Gastroesophageal sphincter (tissue), 4 donors: ENCODE data around the gene ARFIP2. TPM values are rescaled to one million over a fixed set of nuclear protein-coding genes. Genes with fewer than 3 reads are reported as not detected.

Source experiments
- ATAC-seq: fragments of 150-250 bp; one replicate; pipeline ENCODE4 v1.9.1; 2016; ENCODE audit warnings: mild to moderate bottlenecking, moderate library complexity
- H3K27ac ChIP-seq, 4 donors: fragments of 200-600 bp; sonication (generic) in 3 of 4; 1 replicate in 3 of 4; 2 replicates in 1 of 4; pipeline ENCODE4 v1.5.1; 2016 to 2019
- H3K27me3 ChIP-seq: fragments of 200-600 bp; sonication (generic); one replicate; pipeline ENCODE4 v1.5.1; 2019
- H3K36me3 ChIP-seq, 2 donors: fragments of 200-600 bp; sonication (generic); one replicate each; pipeline ENCODE4 v1.5.1; 2019; ENCODE audit warnings: control low read depth in 1 of 2
- H3K4me1 ChIP-seq, 3 donors: fragments of 200-600 bp; sonication (generic); 1 replicate in 2 of 3; 2 replicates in 1 of 3; pipeline ENCODE4 v1.5.1; 2016 to 2019; ENCODE audit warnings: control low read depth in 2 of 3
- H3K4me3 ChIP-seq, 2 donors: fragments of 200-600 bp; sonication (generic); one replicate each; pipeline ENCODE4 v1.5.1; 2019; ENCODE audit warnings: mild to moderate bottlenecking in 1 of 2, moderate library complexity in 1 of 2
- H3K9me3 ChIP-seq, 3 donors: fragments of 200-600 bp; sonication (generic); one replicate each; pipeline ENCODE4 v1.5.1; 2017 to 2019; ENCODE audit warnings: control low read depth in 2 of 3
- EP300 ChIP-seq: sonication (generic); formaldehyde crosslinking; IDR thresholded peaks from one replicate; pipeline ENCODE4 v1.6.1; 2017; ENCODE audit warnings: antibody characterized with exemption, mild to moderate bottlenecking
- POLR2A ChIP-seq, 2 donors: fragments of 450-650 bp; IDR thresholded peaks; one replicate each; pipeline ENCODE4 v1.6.1; 2017; ENCODE audit warnings: antibody characterized with exemption in 2 of 2, mild to moderate bottlenecking in 2 of 2, moderate library complexity in 1 of 2
- POLR2AphosphoS5 ChIP-seq: sonication (generic); formaldehyde crosslinking; IDR thresholded peaks from one replicate; pipeline ENCODE4 v1.6.1; 2017; ENCODE audit warnings: antibody characterized with exemption
- WGBS, 2 donors: methylation state at CpG; one replicate each; pipeline ENCODE4 v1.1.5; 2018; ENCODE audit warnings: low coverage in 1 of 2; 5-methylcytosine and 5-hydroxymethylcytosine counted together
- total RNA-seq, 4 donors: library from RNA; depleted of rRNA; stranded (reverse); fragments of >200 nt; gene quantifications; one replicate each; pipeline ENCODE4 v1.1.0, GENCODE V29; 2016
- TF ChIP-seq, protein P1 (sequence below), 4 experiments: fragments of 200-600 bp in 2 of 4; fragments of 450-650 bp in 2 of 4; sonication (generic) in 1 of 4; IDR thresholded peaks; one replicate each; pipeline ENCODE4 v1.5.1; 2017 to 2019; ENCODE audit warnings: antibody characterized with exemption in 4 of 4, mild to moderate bottlenecking in 2 of 4, moderate library complexity in 2 of 4

ARFIP2 gene
- total RNA-seq, 4 donors from 2014 or later: 35.7 to 55.1 (median 51.2) TPM

DNA sequence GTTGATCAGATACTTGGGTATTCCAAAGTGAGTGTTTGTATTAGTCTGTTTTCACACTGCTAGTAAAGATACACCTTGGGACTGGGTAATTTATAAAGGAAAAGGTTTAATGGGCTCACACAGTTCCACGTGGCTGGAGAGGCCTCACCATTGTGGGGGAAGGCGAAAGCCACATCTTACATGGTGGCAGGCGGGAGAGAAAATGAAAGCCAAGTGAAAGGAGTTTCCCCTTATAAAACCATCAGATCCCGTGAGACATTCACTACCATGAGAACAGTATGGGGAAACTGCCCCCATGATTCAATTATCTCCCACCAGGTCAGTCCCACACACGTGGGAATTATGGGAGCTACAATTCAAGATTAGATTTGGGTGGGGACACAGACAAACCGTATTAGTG lies 7.2 kb upstream of the ARFIP2 start:
- H3K9me3 ChIP-seq: no peaks in the 10 kb centered on the region
- H3K27ac ChIP-seq: no peak overlapping the region
- WGBS, 2 donors: 78 to 81% methylated on average over 4 to 6 of the region's 6 CpGs
- ATAC-seq: no peak
- H3K4me1 ChIP-seq: peaks cover 0 to 4% (median 0%) of the 10 kb centered on the region in 3 donors
- TF ChIP-seq POLR2A (IDR thresholded peaks at IDR 0.05): no peak
- no peak for TF ChIP-seq EP300
- no peak for TF ChIP-seq POLR2AphosphoS5
- TF ChIP-seq, protein P1, sequence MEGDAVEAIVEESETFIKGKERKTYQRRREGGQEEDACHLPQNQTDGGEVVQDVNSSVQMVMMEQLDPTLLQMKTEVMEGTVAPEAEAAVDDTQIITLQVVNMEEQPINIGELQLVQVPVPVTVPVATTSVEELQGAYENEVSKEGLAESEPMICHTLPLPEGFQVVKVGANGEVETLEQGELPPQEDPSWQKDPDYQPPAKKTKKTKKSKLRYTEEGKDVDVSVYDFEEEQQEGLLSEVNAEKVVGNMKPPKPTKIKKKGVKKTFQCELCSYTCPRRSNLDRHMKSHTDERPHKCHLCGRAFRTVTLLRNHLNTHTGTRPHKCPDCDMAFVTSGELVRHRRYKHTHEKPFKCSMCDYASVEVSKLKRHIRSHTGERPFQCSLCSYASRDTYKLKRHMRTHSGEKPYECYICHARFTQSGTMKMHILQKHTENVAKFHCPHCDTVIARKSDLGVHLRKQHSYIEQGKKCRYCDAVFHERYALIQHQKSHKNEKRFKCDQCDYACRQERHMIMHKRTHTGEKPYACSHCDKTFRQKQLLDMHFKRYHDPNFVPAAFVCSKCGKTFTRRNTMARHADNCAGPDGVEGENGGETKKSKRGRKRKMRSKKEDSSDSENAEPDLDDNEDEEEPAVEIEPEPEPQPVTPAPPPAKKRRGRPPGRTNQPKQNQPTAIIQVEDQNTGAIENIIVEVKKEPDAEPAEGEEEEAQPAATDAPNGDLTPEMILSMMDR (IDR thresholded peaks at IDR 0.05): no peak
- H3K36me3 ChIP-seq: peaks cover 0 to 95% of the 10 kb centered on the region in 2 donors
- no peaks in the 10 kb centered on the region for H3K27me3 ChIP-seq
- no peak overlapping the region for H3K4me3 ChIP-seq

- H3K4me1 ChIP-seq: peaks cover 0 to 18% (median 8%) of the 10 kb centered on the region in 3 donors
- peaks cover 0 to 92% of the 10 kb centered on the region in 2 donors for H3K36me3 ChIP-seq
- no peak overlapping the region for H3K27ac ChIP-seq
- H3K27me3 ChIP-seq: no peaks in the 10 kb centered on the region
- WGBS, 2 donors: 80 to 88% methylated on average over 1 of the region's 1 CpG
- H3K9me3 ChIP-seq: no peaks in the 10 kb centered on the region
- no peak for TF ChIP-seq POLR2A (IDR thresholded peaks at IDR 0.05)
- TF ChIP-seq EP300: no peak
- TF ChIP-seq, protein P1 (IDR thresholded peaks at IDR 0.05): no peak
- TF ChIP-seq POLR2AphosphoS5: no peak
- no peak overlapping the region for H3K4me3 ChIP-seq
- ATAC-seq: no peak
Measured at GRCh38 chr11:6486938-6487337, 5.8 kb upstream of the ARFIP2 start.

- H3K9me3 ChIP-seq: no peaks in the 10 kb centered on the region
- no peaks in the 10 kb centered on the region for H3K27me3 ChIP-seq
- no peak for TF ChIP-seq POLR2AphosphoS5
- no peak for TF ChIP-seq POLR2A (IDR thresholded peaks at IDR 0.05)
- peaks cover 0 to 89% of the 10 kb centered on the region in 2 donors for H3K36me3 ChIP-seq
- no peak overlapping the region for H3K27ac ChIP-seq
- H3K4me1 ChIP-seq: peaks cover 0 to 21% (median 8%) of the 10 kb centered on the region in 3 donors
- ATAC-seq: no peak
- no peak overlapping the region for H3K4me3 ChIP-seq
- 83 to 84% methylated on average over 1 to 3 of the region's 3 CpGs for WGBS, 2 donors
Measured at GRCh38 chr11:6486256-6486655, 5.1 kb upstream of the ARFIP2 start.

DNA sequence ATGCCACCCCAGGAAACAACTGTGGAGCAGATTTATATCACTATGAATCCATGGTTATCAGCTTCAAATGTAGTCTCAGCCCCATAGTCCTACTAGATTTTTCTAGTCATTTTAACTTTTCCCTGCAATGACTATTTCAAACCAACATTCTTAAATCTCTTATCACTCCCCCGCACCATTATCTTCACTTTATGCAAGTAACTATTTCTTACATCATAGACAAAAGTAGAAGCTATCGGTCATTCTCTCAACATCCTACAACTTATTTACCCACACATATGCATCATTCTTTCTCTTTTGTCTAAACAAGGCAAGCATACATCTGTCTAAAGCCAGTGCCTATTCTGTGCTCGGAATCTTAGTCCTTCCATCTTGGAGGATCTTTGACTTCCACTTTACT lies 4.5 kb upstream of the ARFIP2 start:
- no peak overlapping the region for H3K4me3 ChIP-seq
- no peak overlapping the region for H3K27ac ChIP-seq
- H3K4me1 ChIP-seq: peaks cover 0 to 24% (median 8%) of the 10 kb centered on the region in 3 donors
- peaks cover 0 to 83% of the 10 kb centered on the region in 2 donors for H3K36me3 ChIP-seq
- no peaks in the 10 kb centered on the region for H3K9me3 ChIP-seq
- no peak for ATAC-seq
- no peak for TF ChIP-seq EP300
- no peak for TF ChIP-seq POLR2AphosphoS5
- TF ChIP-seq, protein P1 (IDR thresholded peaks at IDR 0.05): no peak
- no peak for TF ChIP-seq POLR2A (IDR thresholded peaks at IDR 0.05)
- no peaks in the 10 kb centered on the region for H3K27me3 ChIP-seq
- 54 to 71% methylated on average over 3 of the region's 3 CpGs for WGBS, 2 donors

DNA sequence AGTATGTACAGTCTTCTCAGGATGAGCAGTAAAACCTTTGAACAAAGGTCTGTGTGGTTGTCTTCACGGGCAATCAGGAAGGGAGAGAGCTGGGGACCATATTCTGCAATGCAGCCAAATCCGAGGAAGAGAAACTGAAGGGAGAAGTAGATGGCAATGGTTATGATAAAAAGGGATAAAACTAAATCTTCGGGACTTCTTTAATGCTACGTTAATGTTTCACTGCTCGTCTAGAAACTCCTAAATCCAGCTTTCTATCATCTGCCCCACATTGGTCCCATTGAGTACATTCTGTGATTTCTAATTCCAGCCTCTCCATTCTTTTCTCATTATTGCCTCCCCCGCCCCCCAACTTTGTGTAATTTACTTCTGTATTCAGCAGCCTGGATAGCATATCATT lies 1.9 kb upstream of the ARFIP2 start:
- 76 to 81% methylated on average over 6 of the region's 6 CpGs for WGBS, 2 donors
- no peak for ATAC-seq
- TF ChIP-seq EP300 (no peak), POLR2AphosphoS5 (no peak)
- H3K4me3 ChIP-seq: no peak overlapping the region
- H3K27ac ChIP-seq: no peak overlapping the region
- H3K4me1 ChIP-seq: peaks cover 0 to 46% (median 16%) of the 10 kb centered on the region in 3 donors
- no peaks in the 10 kb centered on the region for H3K27me3 ChIP-seq
- H3K9me3 ChIP-seq: no peaks in the 10 kb centered on the region
- H3K36me3 ChIP-seq: peaks cover 0 to 76% of the 10 kb centered on the region in 2 donors

GRCh38 chr11:6482441-6482840 lies 1.3 kb upstream of the ARFIP2 start:
- WGBS, 2 donors: 74 to 81% methylated on average over 3 to 4 of the region's 4 CpGs
- Histone ChIP-seq H3K27me3 (no peaks in the 10 kb centered on the region), H3K4me1 (peaks cover 0 to 46% (median 16%) of the 10 kb centered on the region in 3 donors), H3K27ac (peak overlapping the region; percentile 70 to 94 (median 90)), H3K4me3 (peak overlapping the region in 1 of 2 donors; percentile 80), H3K9me3 (no peaks in the 10 kb centered on the region), H3K36me3 (peaks cover 0 to 76% of the 10 kb centered on the region in 2 donors)
- no peak for ATAC-seq
- no peak for TF ChIP-seq EP300
- no peak for TF ChIP-seq POLR2AphosphoS5
- TF ChIP-seq, protein P1 (IDR thresholded peaks at IDR 0.05): no peak
- TF ChIP-seq POLR2A (IDR thresholded peaks at IDR 0.05): no peak
